HG03039 (cell line): ENCODE data around the gene CARD9.
A peak's percentile ranks its signal among the peaks of the same experiment; 100 is the strongest.
"Not testable (repeated sequence)": the region's sequence is repeated elsewhere in the genome, so short reads cannot be mapped to it uniquely, and the experiment has no call there.

Source experiments
- ATAC-seq: cut with Tn5 transposase; IDR thresholded peaks from one replicate; pipeline ENCODE4 v1.9.1; 2021; ENCODE audit warnings: mild to moderate bottlenecking, moderate library complexity; ENCODE audit not compliant: unreplicated experiment

Gene CARD9

GRCh38 chr9:136373300-136374182 lies at the start of gene CARD9:
Gene CARD9 (minus strand): TSS chr9:136373669. CDS start chr9:136372078, 1,591 bp downstream.
- no peak for ATAC-seq

GRCh38 chr9:136422876-136423275 lies 49.4 kb upstream of the CARD9 start:
- no peak for ATAC-seq

- ATAC-seq: no peak
These were observed 48.3 kb upstream of the CARD9 start for GRCh38 chr9:136421791-136422190.

GRCh38 chr9:136419092-136419420 lies 45.6 kb upstream of the CARD9 start:
- ATAC-seq: no peak

- no peak for ATAC-seq
These were observed 45.0 kb upstream of the CARD9 start for GRCh38 chr9:136418182-136419091.

GRCh38 chr9:136416914-136417313 lies 43.4 kb upstream of the CARD9 start:
- no peak for ATAC-seq

- ATAC-seq: no peak
These were observed 43.0 kb upstream of the CARD9 start for GRCh38 chr9:136416427-136416826.

- ATAC-seq: no peak
These were observed 39.5 kb upstream of the CARD9 start for GRCh38 chr9:136412962-136413361.

- no peak for ATAC-seq
These were observed 37.9 kb upstream of the CARD9 start for GRCh38 chr9:136411378-136411777.

- peak; percentile 60 for ATAC-seq
These were observed 37.2 kb upstream of the CARD9 start, which contains the start of the genes ENTR1 and PMPCA for GRCh38 chr9:136410500-136411287. Gene ENTR1 (minus strand): TSS chr9:136410614. CDS start chr9:136410397, 217 bp downstream. Gene PMPCA (plus strand): TSS chr9:136410658. CDS start chr9:136410669, 11 bp downstream.

GRCh38 chr9:136409557-136410455 lies 36.3 kb upstream of the CARD9 start:
- ATAC-seq: peak; percentile 10

GRCh38 chr9:136407911-136408310 lies 34.4 kb upstream of the CARD9 start:
- ATAC-seq: no peak

- ATAC-seq: not testable (repeated sequence)
These were observed 33.6 kb upstream of the CARD9 start for GRCh38 chr9:136407061-136407460.

- not testable (repeated sequence) for ATAC-seq
These were observed 32.4 kb upstream of the CARD9 start for GRCh38 chr9:136405904-136406303.

GRCh38 chr9:136405481-136405880 lies 32.0 kb upstream of the CARD9 start:
- no peak for ATAC-seq

- no peak for ATAC-seq
These were observed 31.3 kb upstream of the CARD9 start for GRCh38 chr9:136404801-136405136.

- ATAC-seq: no peak
These were observed 30.7 kb upstream of the CARD9 start for GRCh38 chr9:136403915-136404800.

- ATAC-seq: no peak
These were observed 30.1 kb upstream of the CARD9 start for GRCh38 chr9:136403538-136403914.

GRCh38 chr9:136402067-136402466 lies 28.6 kb upstream of the CARD9 start:
- no peak for ATAC-seq
